HCT116 (cell line): Measurements from ENCODE around the gene ALOX15. TPM values are rescaled to one million over a fixed set of nuclear protein-coding genes. Genes with fewer than 3 reads are reported as not detected.

ENCODE experiments used
- ATAC-seq: fragments of 200-7000 bp; cut with Tn5 transposase; 2 replicates; pipeline ENCODE4 v1.9.1; 2020; ENCODE audit warnings: mild to moderate bottlenecking, moderate library complexity
- BruUV-seq: library from RNA; stranded (reverse); fragments of 400-500 nt; replicated peaks from 2 replicates; lab custom pipeline; 2021; lab: Mats Ljungman, UMichigan
- CTCF ChIA-PET: fragments of 300-600 bp; sonication (Branson Sonifier 250); formaldehyde crosslinking; loops from one replicate; lab custom pipeline; 2021; ENCODE audit warnings: antibody characterized with exemption; lab: Charles Lee
- POLR2A ChIA-PET: fragments of 300-600, 350-600 bp; sonication (Branson Sonifier 250); formaldehyde crosslinking; loops from one replicate; lab custom pipeline; 2021; ENCODE audit warnings: antibody characterized with exemption; lab: Charles Lee
- RAD21 ChIA-PET, 2 experiments: fragments of 300-600 bp; sonication (Branson Sonifier 250); formaldehyde crosslinking; loops; one replicate each; lab custom pipeline; 2023; ENCODE audit warnings: low total read pairs in 2 of 2; ENCODE audit not compliant: uncharacterized antibody in 2 of 2, unreplicated experiment in 2 of 2, low non-redundant PET in 1 of 2; lab: Charles Lee
- DNase-seq: peaks from one replicate; pipeline ENCODE4 v3.0.0-alpha.2; 2010; ENCODE audit warnings: low read depth, low spot score
- H2AFZ ChIP-seq: fragments of 200-600 bp; shearing (Covaris generic), sonication (generic); 2 replicates; pipeline ENCODE4 v1.6.1; 2017; ENCODE audit warnings: low read depth, mixed run types, mixed read lengths, antibody characterized with exemption, low read length; ENCODE audit not compliant: poor library complexity, severe bottlenecking
- H3K27ac ChIP-seq: 2 replicates; pipeline ENCODE4 v1.5.1; 2012; ENCODE audit warnings: low read depth, low read length
- H3K27me3 ChIP-seq: fragments of 200-600 bp; sonication (generic); 2 replicates; pipeline ENCODE4 v1.6.1; 2016; ENCODE audit warnings: mixed run types, low read length, mixed read lengths; ENCODE audit not compliant: insufficient read depth
- H3K36me3 ChIP-seq, 2 experiments: fragments of 200-500 bp in 1 of 2; fragments of 200-600 bp in 1 of 2; sonication (Bioruptor generic) in 1 of 2; sonication (generic) in 1 of 2; 2 replicates each; pipeline versions ENCODE4 v1.5.1 to v1.6.1; 2014 to 2016; ENCODE audit warnings: low read length in 2 of 2, inconsistent platforms in 1 of 2, mixed read lengths in 1 of 2, mixed run types in 1 of 2; ENCODE audit not compliant: insufficient read depth in 2 of 2, control insufficient read depth in 1 of 2
- H3K4me1 ChIP-seq, 2 experiments: fragments of 200-600 bp in 1 of 2; sonication (generic) in 1 of 2; 2 replicates each; pipeline versions ENCODE4 v1.5.1 to v1.6.1; 2012 to 2017; ENCODE audit warnings: low read length in 2 of 2, inconsistent platforms in 1 of 2, mild to moderate bottlenecking in 1 of 2, mixed read lengths in 1 of 2, mixed run types in 1 of 2, moderate library complexity in 1 of 2; ENCODE audit not compliant: insufficient read depth in 2 of 2, control insufficient read depth in 1 of 2
- H3K4me2 ChIP-seq: fragments of 200-600 bp; sonication (generic); 2 replicates; pipeline ENCODE4 v1.6.1; 2017; ENCODE audit warnings: mixed run types, low read length, mixed read lengths
- H3K4me3 ChIP-seq, 2 experiments: fragments of 200-600 bp in 1 of 2; sonication (generic) in 1 of 2; replicated peaks in 1 of 2; 2 replicates each; pipeline ENCODE4 v1.5.1; 2011 to 2016; ENCODE audit warnings: low read length in 2 of 2, control low read depth in 1 of 2, low read depth in 1 of 2, mild to moderate bottlenecking in 1 of 2, mixed read lengths in 1 of 2, mixed run types in 1 of 2
- H3K79me2 ChIP-seq: fragments of 200-600 bp; sonication (generic); 2 replicates; pipeline ENCODE4 v1.6.1; 2017; ENCODE audit warnings: mild to moderate bottlenecking, mixed run types, low read length, moderate library complexity, mixed read lengths; ENCODE audit not compliant: insufficient read depth
- H3K9ac ChIP-seq: fragments of 200-600 bp; sonication (generic); 2 replicates; pipeline ENCODE4 v1.6.1; 2016; ENCODE audit warnings: low read length, mixed read lengths
- H3K9me2 ChIP-seq: fragments of 200-600 bp; sonication (generic), shearing (Covaris generic); 2 replicates; pipeline ENCODE4 v1.6.1; 2017; ENCODE audit warnings: mixed run types, mild to moderate bottlenecking, moderate library complexity; ENCODE audit not compliant: insufficient read depth
- H3K9me3 ChIP-seq, 2 experiments: fragments of 200-500 bp in 1 of 2; fragments of 200-600 bp in 1 of 2; sonication (Bioruptor generic) in 1 of 2; sonication (generic) in 1 of 2; 2 replicates each; pipeline ENCODE4 v1.6.1; 2014 to 2017; ENCODE audit warnings: low read length in 2 of 2, mixed read lengths in 2 of 2, inconsistent platforms in 1 of 2, low read depth in 1 of 2, mild to moderate bottlenecking in 1 of 2, mixed run types in 1 of 2, moderate library complexity in 1 of 2; ENCODE audit not compliant: control insufficient read depth in 1 of 2, insufficient read depth in 1 of 2
- H4K20me1 ChIP-seq: fragments of 200-600 bp; sonication (generic), shearing (Covaris generic); 2 replicates; pipeline ENCODE4 v1.6.1; 2017; ENCODE audit warnings: mixed run types, mild to moderate bottlenecking, moderate library complexity; ENCODE audit not compliant: insufficient read depth
- ATF3 ChIP-seq: IDR thresholded peaks from 2 replicates; pipeline ENCODE4 v1.6.1; 2012
- CEBPB ChIP-seq: IDR thresholded peaks from 2 replicates; pipeline ENCODE4 v1.6.1; 2012; ENCODE audit warnings: low read depth
- EGR1 ChIP-seq: IDR thresholded peaks from 2 replicates; pipeline ENCODE4 v1.6.1; 2012; ENCODE audit warnings: low read depth
- EZH2 ChIP-seq: fragments of 200-600 bp; sonication (generic); IDR thresholded peaks from 2 replicates; pipeline ENCODE4 v1.6.1; 2017; ENCODE audit warnings: antibody characterized with exemption, mixed run types
- EZH2phosphoT487 ChIP-seq: fragments of 200-600 bp; IDR thresholded peaks from 2 replicates; pipeline ENCODE4 v1.6.1; 2018; ENCODE audit warnings: antibody characterized with exemption, borderline replicate concordance
- FOSL1 ChIP-seq: IDR thresholded peaks from 2 replicates; pipeline ENCODE4 v1.6.1; 2012; ENCODE audit warnings: low read depth
- JUND ChIP-seq: IDR thresholded peaks from 2 replicates; pipeline ENCODE4 v1.6.1; 2012
- POLR2A ChIP-seq: IDR thresholded peaks from 2 replicates; pipeline ENCODE4 v1.7.0; 2011; ENCODE audit warnings: borderline replicate concordance; ENCODE audit not compliant: insufficient read depth, insufficient read length; ENCODE audit errors: extremely low read depth
- RAD21 ChIP-seq: IDR thresholded peaks from 2 replicates; pipeline ENCODE4 v1.6.1; 2012; ENCODE audit warnings: low read depth, mild to moderate bottlenecking
- SIN3A ChIP-seq: IDR thresholded peaks from 2 replicates; pipeline ENCODE4 v1.6.1; 2012; ENCODE audit warnings: low read depth
- SP1 ChIP-seq: IDR thresholded peaks from 2 replicates; pipeline ENCODE4 v1.6.1; 2012; ENCODE audit warnings: low read depth
- SRF ChIP-seq: IDR thresholded peaks from 2 replicates; pipeline ENCODE4 v1.6.1; 2012; ENCODE audit warnings: low read depth
- TCF7L2 ChIP-seq: IDR thresholded peaks from 2 replicates; pipeline ENCODE4 v1.7.0; 2011; ENCODE audit warnings: borderline replicate concordance, inconsistent platforms; ENCODE audit not compliant: insufficient read depth, insufficient read length; ENCODE audit errors: extremely low read depth
- YY1 ChIP-seq: IDR thresholded peaks from 2 replicates; pipeline ENCODE4 v1.6.1; 2011; ENCODE audit warnings: low read length, low read depth, moderate library complexity, mild to moderate bottlenecking; ENCODE audit not compliant: insufficient replicate concordance; ENCODE audit errors: extremely low read depth
- ZNF274 ChIP-seq: fragments of 200-500 bp; sonication (Bioruptor generic); IDR thresholded peaks from 2 replicates; pipeline ENCODE4 v1.6.1; 2014; ENCODE audit warnings: mild to moderate bottlenecking, low read depth, low read length, inconsistent platforms
- intact Hi-C: fragments of 100-400 bp; cut with micrococcal nuclease; formaldehyde crosslinking; loops from 2 replicates; pipeline ENCODE4 v1.10.0; 2022
- total RNA-seq: library from RNA; stranded (reverse); gene quantifications from one replicate; pipeline ENCODE4 v1.2.1, GENCODE V29; 2021; ENCODE audit not compliant: unreplicated experiment
- TF ChIP-seq, protein P1 (sequence below): IDR thresholded peaks from 2 replicates; pipeline ENCODE4 v1.6.1; 2012
- TF ChIP-seq, protein P2 (sequence below), 3 experiments: fragments of 200-600 bp in 1 of 3; sonication (generic) in 1 of 3; IDR thresholded peaks in 2 of 3; conservative IDR thresholded peaks in 1 of 3; 2 replicates each; pipeline ENCODE4 v1.5.1; 2012 to 2017; ENCODE audit warnings: low read depth in 2 of 3, low read length in 2 of 3, antibody characterized with exemption in 1 of 3, borderline replicate concordance in 1 of 3, control low read depth in 1 of 3, mild to moderate bottlenecking in 1 of 3, mixed read lengths in 1 of 3, mixed run types in 1 of 3, moderate library complexity in 1 of 3; ENCODE audit not compliant: insufficient read depth in 1 of 3
- TF ChIP-seq, protein P3 (sequence below): IDR thresholded peaks from 2 replicates; pipeline ENCODE4 v1.6.1; 2011; ENCODE audit warnings: mild to moderate bottlenecking, low read length, moderate library complexity; ENCODE audit not compliant: insufficient replicate concordance; ENCODE audit errors: extremely low read depth

Gene ALOX15
- total RNA-seq, 1 experiment from 2014 or later = 0.57 TPM

GRCh38 chr17:4587803-4588202 lies 53.7 kb downstream of the ALOX15 start:
- Histone ChIP-seq H3K27ac (no peak overlapping the region), H2AFZ (no peak overlapping the region), H3K9me2 (no peaks in the 10 kb centered on the region), H3K27me3 (peaks cover 6% of the 10 kb centered on the region; the same call in 1 of the 2 replicates), H3K4me2 (no peak overlapping the region), H3K9ac (no peak overlapping the region), H3K79me2 (no peaks in the 10 kb centered on the region), H3K36me3 (no peaks in the 10 kb centered on the region), H3K4me1 (peaks cover 8 to 32% of the 10 kb centered on the region in 2 experiments), H4K20me1 (no peaks in the 10 kb centered on the region), H3K9me3 (no peaks in the 10 kb centered on the region), H3K4me3 (no peak overlapping the region)
- POLR2A ChIA-PET = no interaction called here
- intact Hi-C loops = no loop called here
- CTCF ChIA-PET = no interaction called here
- DNase-seq (no peak), ATAC-seq (no peak)
- TF ChIP-seq JUND (no peak), POLR2A (no peak), EZH2 (no peak), SP1 (no peak), RAD21 (no peak), ATF3 (no peak), TCF7L2 (no peak), SIN3A (no peak), CEBPB (no peak), EZH2phosphoT487 (no peak), FOSL1 (no peak), EGR1 (no peak), SRF (no peak), YY1 (no peak), ZNF274 (no peak)
- TF ChIP-seq, protein P1, sequence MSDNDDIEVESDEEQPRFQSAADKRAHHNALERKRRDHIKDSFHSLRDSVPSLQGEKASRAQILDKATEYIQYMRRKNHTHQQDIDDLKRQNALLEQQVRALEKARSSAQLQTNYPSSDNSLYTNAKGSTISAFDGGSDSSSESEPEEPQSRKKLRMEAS = no peak
- TF ChIP-seq, protein P2, sequence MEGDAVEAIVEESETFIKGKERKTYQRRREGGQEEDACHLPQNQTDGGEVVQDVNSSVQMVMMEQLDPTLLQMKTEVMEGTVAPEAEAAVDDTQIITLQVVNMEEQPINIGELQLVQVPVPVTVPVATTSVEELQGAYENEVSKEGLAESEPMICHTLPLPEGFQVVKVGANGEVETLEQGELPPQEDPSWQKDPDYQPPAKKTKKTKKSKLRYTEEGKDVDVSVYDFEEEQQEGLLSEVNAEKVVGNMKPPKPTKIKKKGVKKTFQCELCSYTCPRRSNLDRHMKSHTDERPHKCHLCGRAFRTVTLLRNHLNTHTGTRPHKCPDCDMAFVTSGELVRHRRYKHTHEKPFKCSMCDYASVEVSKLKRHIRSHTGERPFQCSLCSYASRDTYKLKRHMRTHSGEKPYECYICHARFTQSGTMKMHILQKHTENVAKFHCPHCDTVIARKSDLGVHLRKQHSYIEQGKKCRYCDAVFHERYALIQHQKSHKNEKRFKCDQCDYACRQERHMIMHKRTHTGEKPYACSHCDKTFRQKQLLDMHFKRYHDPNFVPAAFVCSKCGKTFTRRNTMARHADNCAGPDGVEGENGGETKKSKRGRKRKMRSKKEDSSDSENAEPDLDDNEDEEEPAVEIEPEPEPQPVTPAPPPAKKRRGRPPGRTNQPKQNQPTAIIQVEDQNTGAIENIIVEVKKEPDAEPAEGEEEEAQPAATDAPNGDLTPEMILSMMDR (IDR thresholded peaks at IDR 0.05 in 2 of 3, conservative IDR thresholded peaks at IDR 0.05 in 1 of 3; ENCODE audit: borderline replicate concordance in 1 of 3, insufficient read depth in 1 of 3, low read depth in 2 of 3, low read length in 2 of 3) = no peak
- TF ChIP-seq, protein P3, sequence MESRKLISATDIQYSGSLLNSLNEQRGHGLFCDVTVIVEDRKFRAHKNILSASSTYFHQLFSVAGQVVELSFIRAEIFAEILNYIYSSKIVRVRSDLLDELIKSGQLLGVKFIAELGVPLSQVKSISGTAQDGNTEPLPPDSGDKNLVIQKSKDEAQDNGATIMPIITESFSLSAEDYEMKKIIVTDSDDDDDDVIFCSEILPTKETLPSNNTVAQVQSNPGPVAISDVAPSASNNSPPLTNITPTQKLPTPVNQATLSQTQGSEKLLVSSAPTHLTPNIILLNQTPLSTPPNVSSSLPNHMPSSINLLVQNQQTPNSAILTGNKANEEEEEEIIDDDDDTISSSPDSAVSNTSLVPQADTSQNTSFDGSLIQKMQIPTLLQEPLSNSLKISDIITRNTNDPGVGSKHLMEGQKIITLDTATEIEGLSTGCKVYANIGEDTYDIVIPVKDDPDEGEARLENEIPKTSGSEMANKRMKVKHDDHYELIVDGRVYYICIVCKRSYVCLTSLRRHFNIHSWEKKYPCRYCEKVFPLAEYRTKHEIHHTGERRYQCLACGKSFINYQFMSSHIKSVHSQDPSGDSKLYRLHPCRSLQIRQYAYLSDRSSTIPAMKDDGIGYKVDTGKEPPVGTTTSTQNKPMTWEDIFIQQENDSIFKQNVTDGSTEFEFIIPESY = no peak
- no TSS peak for BruUV-seq
- RAD21 ChIA-PET = no interaction called here
